NB4 (cell line): ENCODE data around the gene CCDC60.

Experiments used
- CTCF ChIP-seq: IDR thresholded peaks from one replicate; pipeline ENCODE4 v1.5.1; 2012; ENCODE audit warnings: low read depth, low read length
- MAX ChIP-seq: IDR thresholded peaks from 2 replicates; pipeline ENCODE4 v1.6.1; 2011; ENCODE audit warnings: low read depth, low read length
- MYC ChIP-seq: IDR thresholded peaks from 2 replicates; pipeline ENCODE4 v1.6.1; 2011; ENCODE audit warnings: low read depth, low read length
- POLR2A ChIP-seq: IDR thresholded peaks from 2 replicates; pipeline ENCODE4 v1.6.1; 2011; ENCODE audit warnings: mild to moderate bottlenecking; ENCODE audit not compliant: insufficient read length; ENCODE audit errors: extremely low read depth

DNA sequence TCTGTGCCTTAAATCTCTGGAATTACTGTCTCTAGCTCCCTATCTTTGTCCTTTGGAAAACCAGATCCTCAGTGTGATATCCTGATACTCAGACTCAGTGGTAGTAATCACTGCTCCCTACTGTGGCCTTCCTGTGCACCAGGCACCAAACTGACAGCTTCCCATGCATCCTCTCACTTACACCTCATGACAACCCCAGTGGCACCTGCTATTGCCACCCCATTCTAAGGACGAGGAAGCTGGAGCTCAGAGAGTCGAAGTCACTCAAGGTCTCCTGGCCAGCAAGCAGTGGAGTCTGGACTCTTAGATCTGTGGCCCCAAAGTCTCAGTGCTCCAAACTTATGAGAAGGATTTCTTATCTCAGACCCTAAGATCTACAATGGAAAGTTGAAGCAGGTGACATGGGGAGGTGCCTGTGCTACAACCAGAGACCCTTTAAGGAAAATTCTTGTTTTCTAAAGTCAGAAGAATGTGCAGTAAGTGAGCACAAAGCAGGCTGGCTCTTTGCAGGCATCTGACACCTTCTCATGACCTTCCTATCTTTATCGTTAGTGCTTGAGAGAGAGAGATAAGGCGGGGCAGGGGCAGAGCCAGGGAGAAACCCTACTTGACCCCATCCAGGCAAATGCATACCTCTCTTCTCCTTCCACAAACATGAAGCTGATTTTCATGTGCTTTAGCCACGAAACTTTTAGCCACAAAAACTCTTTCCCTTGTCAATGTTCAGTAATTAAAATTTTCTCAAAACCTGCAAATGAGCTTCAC is 47.1 kb downstream of the CCDC60 start:
- TF ChIP-seq POLR2A, result no peak
- no peak for TF ChIP-seq CTCF
- no peak for TF ChIP-seq MAX
- no peak for TF ChIP-seq MYC
